ENCODE data around the gene POFUT1. TPM values are rescaled to one million over a fixed set of nuclear protein-coding genes. Genes with fewer than 3 reads are reported as not detected.

The POFUT1 gene
- total and polyA plus RNA-seq, 2 donors: 9.1 to 11.2 TPM

DNA sequence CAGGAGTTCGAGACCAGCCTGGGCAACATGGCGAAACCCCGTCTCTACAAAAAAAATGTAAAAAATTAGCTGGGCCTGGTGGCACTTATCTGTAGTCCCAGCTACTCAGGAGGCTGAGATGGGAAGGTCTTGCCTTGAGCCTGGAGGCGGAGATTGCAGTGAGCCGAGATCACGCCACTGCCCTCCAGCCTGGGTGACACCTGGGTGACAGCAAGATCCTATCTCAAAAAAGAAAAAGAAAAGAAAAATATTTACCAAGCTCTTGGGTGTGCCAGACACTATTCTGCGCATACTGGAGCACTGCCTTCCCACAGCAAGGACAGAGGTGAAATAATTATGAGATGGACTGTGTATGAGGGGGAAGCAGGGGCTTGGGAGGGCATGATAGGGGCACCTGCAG lies 19.6 kb downstream of the POFUT1 start:
- Histone ChIP-seq H3K9me3 (ENCODE audit: control insufficient read depth in 2 of 2, insufficient read depth in 1 of 2, low read length in 1 of 2) (no peaks in the 10 kb centered on the region), H3K27ac (ENCODE audit: low read depth in 1 of 2, low read length in 1 of 2) (no peak overlapping the region), H3K4me3 (ENCODE audit: low read length in 2 of 2) (no peak overlapping the region), H3K4me1 (ENCODE audit: control insufficient read depth in 2 of 2, insufficient read depth in 2 of 2, low read length in 2 of 2) (peaks cover 0 to 4% of the 10 kb centered on the region in 2 donors), H3K27me3 (ENCODE audit: control insufficient read depth in 2 of 2, insufficient read depth in 1 of 2, low read length in 1 of 2) (no peaks in the 10 kb centered on the region), H3K36me3 (ENCODE audit: control insufficient read depth in 2 of 2, insufficient read depth in 2 of 2, low read length in 1 of 2) (peaks cover 34 to 49% of the 10 kb centered on the region in 2 donors)
- WGBS: 98% methylated on average over 7 of the region's 7 CpGs
- no peak for DNase-seq (ENCODE audit: low read depth in 6 of 9, low spot score in 9 of 9)

- Histone ChIP-seq H3K4me1 (ENCODE audit: control insufficient read depth in 2 of 2, insufficient read depth in 2 of 2, low read length in 2 of 2) (peaks cover 0 to 4% of the 10 kb centered on the region in 2 donors), H3K27me3 (ENCODE audit: control insufficient read depth in 2 of 2, insufficient read depth in 1 of 2, low read length in 1 of 2) (no peaks in the 10 kb centered on the region), H3K27ac (ENCODE audit: low read depth in 1 of 2, low read length in 1 of 2) (no peak overlapping the region), H3K9me3 (ENCODE audit: control insufficient read depth in 2 of 2, insufficient read depth in 1 of 2, low read length in 1 of 2) (no peaks in the 10 kb centered on the region), H3K4me3 (ENCODE audit: low read length in 2 of 2) (no peak overlapping the region), H3K36me3 (ENCODE audit: control insufficient read depth in 2 of 2, insufficient read depth in 2 of 2, low read length in 1 of 2) (peaks cover 34 to 48% of the 10 kb centered on the region in 2 donors)
- WGBS: 95% methylated on average over 22 of the region's 22 CpGs
- no peak for DNase-seq (ENCODE audit: low read depth in 6 of 9, low spot score in 9 of 9)
Measured at GRCh38 chr20:32227744-32228688, 20.3 kb downstream of the POFUT1 start.

GRCh38 chr20:32229251-32229747 lies 21.6 kb downstream of the POFUT1 start:
- Histone ChIP-seq H3K9me3 (ENCODE audit: control insufficient read depth in 2 of 2, insufficient read depth in 1 of 2, low read length in 1 of 2) (no peaks in the 10 kb centered on the region), H3K4me1 (ENCODE audit: control insufficient read depth in 2 of 2, insufficient read depth in 2 of 2, low read length in 2 of 2) (peaks cover 0 to 4% of the 10 kb centered on the region in 2 donors), H3K27me3 (ENCODE audit: control insufficient read depth in 2 of 2, insufficient read depth in 1 of 2, low read length in 1 of 2) (no peaks in the 10 kb centered on the region), H3K27ac (ENCODE audit: low read depth in 1 of 2, low read length in 1 of 2) (no peak overlapping the region), H3K36me3 (ENCODE audit: control insufficient read depth in 2 of 2, insufficient read depth in 2 of 2, low read length in 1 of 2) (peaks cover 40 to 53% of the 10 kb centered on the region in 2 donors), H3K4me3 (ENCODE audit: low read length in 2 of 2) (no peak overlapping the region)
- WGBS: 99% methylated on average over 5 of the region's 5 CpGs
- no peak for DNase-seq (ENCODE audit: low read depth in 6 of 9, low spot score in 9 of 9)

GRCh38 chr20:32230707-32231106 lies 23.0 kb downstream of the POFUT1 start:
- Histone ChIP-seq H3K27me3 (ENCODE audit: control insufficient read depth in 2 of 2, insufficient read depth in 1 of 2, low read length in 1 of 2) (no peaks in the 10 kb centered on the region), H3K27ac (ENCODE audit: low read depth in 1 of 2, low read length in 1 of 2) (no peak overlapping the region), H3K4me3 (ENCODE audit: low read length in 2 of 2) (no peak overlapping the region), H3K4me1 (ENCODE audit: control insufficient read depth in 2 of 2, insufficient read depth in 2 of 2, low read length in 2 of 2) (peaks cover 0 to 4% of the 10 kb centered on the region in 2 donors), H3K9me3 (ENCODE audit: control insufficient read depth in 2 of 2, insufficient read depth in 1 of 2, low read length in 1 of 2) (no peaks in the 10 kb centered on the region), H3K36me3 (ENCODE audit: control insufficient read depth in 2 of 2, insufficient read depth in 2 of 2, low read length in 1 of 2) (peaks cover 51 to 66% of the 10 kb centered on the region in 2 donors)
- 98% methylated on average over 13 of the region's 13 CpGs for WGBS
- DNase-seq (ENCODE audit: low read depth in 6 of 9, low spot score in 9 of 9): no peak

DNA sequence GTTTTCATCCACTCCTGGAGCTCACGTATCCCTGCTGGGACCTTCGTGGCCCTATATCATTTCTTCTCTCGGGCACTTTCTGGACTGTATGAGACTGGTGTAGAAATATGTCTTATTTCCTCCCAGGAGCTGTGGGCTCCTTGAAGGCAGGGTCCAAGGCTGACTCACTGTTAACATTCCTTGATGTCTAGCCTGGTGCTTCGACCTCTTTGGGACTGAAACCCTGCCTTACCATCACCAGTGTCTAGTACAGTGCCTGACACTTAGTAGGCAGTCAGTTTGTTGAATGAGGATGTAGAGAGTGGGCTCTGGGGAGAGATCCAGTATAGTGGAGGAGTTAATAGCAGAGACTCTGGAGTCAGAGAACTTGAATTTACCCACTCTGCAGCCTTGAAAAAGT lies 23.6 kb downstream of the POFUT1 start:
- Histone ChIP-seq H3K27me3 (ENCODE audit: control insufficient read depth in 2 of 2, insufficient read depth in 1 of 2, low read length in 1 of 2) (no peaks in the 10 kb centered on the region), H3K36me3 (ENCODE audit: control insufficient read depth in 2 of 2, insufficient read depth in 2 of 2, low read length in 1 of 2) (peaks cover 55 to 70% of the 10 kb centered on the region in 2 donors), H3K4me3 (ENCODE audit: low read length in 2 of 2) (no peak overlapping the region), H3K27ac (ENCODE audit: low read depth in 1 of 2, low read length in 1 of 2) (no peak overlapping the region), H3K9me3 (ENCODE audit: control insufficient read depth in 2 of 2, insufficient read depth in 1 of 2, low read length in 1 of 2) (no peaks in the 10 kb centered on the region), H3K4me1 (ENCODE audit: control insufficient read depth in 2 of 2, insufficient read depth in 2 of 2, low read length in 2 of 2) (peaks cover 0 to 4% of the 10 kb centered on the region in 2 donors)
- 96% methylated on average over 4 of the region's 4 CpGs for WGBS
- DNase-seq (ENCODE audit: low read depth in 6 of 9, low spot score in 9 of 9): no peak

GRCh38 chr20:32231847-32232246 lies 24.2 kb downstream of the POFUT1 start:
- WGBS: 80% methylated on average over 4 of the region's 4 CpGs
- Histone ChIP-seq H3K9me3 (ENCODE audit: control insufficient read depth in 2 of 2, insufficient read depth in 1 of 2, low read length in 1 of 2) (no peaks in the 10 kb centered on the region), H3K36me3 (ENCODE audit: control insufficient read depth in 2 of 2, insufficient read depth in 2 of 2, low read length in 1 of 2) (peaks cover 61 to 68% of the 10 kb centered on the region in 2 donors)

DNA sequence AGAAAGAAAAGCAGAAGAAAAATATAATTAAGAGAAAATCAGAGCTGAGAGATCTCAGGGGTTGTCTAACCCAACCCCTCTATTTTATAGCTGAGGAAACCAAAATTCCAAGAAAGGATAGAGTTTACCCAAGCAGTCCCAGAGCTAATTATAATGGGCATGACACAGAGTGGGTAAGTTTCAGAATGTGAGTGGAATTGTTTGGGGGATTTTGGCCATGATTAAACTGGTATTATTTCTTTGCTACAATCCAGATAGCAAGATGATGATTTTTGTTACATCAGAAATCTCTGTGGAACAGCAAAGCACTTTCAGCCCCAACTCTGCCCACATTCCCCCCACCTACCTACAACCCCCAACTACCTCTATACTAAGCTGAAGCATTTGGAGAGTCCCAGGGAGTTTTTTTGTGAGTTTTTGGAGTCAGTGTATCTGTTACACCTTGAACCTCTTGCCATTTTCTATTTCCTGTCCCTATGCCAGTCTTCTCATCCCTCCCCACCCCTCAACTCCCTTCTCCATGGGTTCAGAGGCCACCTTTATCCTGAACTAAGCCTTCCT lies 24.7 kb downstream of the POFUT1 start:
- DNase-seq (ENCODE audit: low read depth in 6 of 9, low spot score in 9 of 9): no peak
- H3K4me1 ChIP-seq (ENCODE audit: control insufficient read depth in 2 of 2, insufficient read depth in 2 of 2, low read length in 2 of 2): peaks cover 0 to 4% of the 10 kb centered on the region in 2 donors
- H3K27me3 ChIP-seq (ENCODE audit: control insufficient read depth in 2 of 2, insufficient read depth in 1 of 2, low read length in 1 of 2): no peaks in the 10 kb centered on the region
- peaks cover 62 to 63% of the 10 kb centered on the region in 2 donors for H3K36me3 ChIP-seq (ENCODE audit: control insufficient read depth in 2 of 2, insufficient read depth in 2 of 2, low read length in 1 of 2)
- no peak overlapping the region for H3K27ac ChIP-seq (ENCODE audit: low read depth in 1 of 2, low read length in 1 of 2)
- no peak overlapping the region for H3K4me3 ChIP-seq (ENCODE audit: low read length in 2 of 2)
- H3K9me3 ChIP-seq (ENCODE audit: control insufficient read depth in 2 of 2, insufficient read depth in 1 of 2, low read length in 1 of 2): no peaks in the 10 kb centered on the region

More at GRCh38 chr20:32231847-32232246, 24.2 kb downstream of the POFUT1 start:
- Histone ChIP-seq H3K27me3 (ENCODE audit: control insufficient read depth in 2 of 2, insufficient read depth in 1 of 2, low read length in 1 of 2) (no peaks in the 10 kb centered on the region), H3K4me1 (ENCODE audit: control insufficient read depth in 2 of 2, insufficient read depth in 2 of 2, low read length in 2 of 2) (peaks cover 0 to 4% of the 10 kb centered on the region in 2 donors), H3K27ac (ENCODE audit: low read depth in 1 of 2, low read length in 1 of 2) (peak overlapping the region in 1 of 2 donors; percentile 18), H3K4me3 (ENCODE audit: low read length in 2 of 2) (no peak overlapping the region)
- DNase-seq (ENCODE audit: low read depth in 6 of 9, low spot score in 9 of 9): peak in 3 of 9 donors; percentile 9 to 55 (median 39)

DNA sequence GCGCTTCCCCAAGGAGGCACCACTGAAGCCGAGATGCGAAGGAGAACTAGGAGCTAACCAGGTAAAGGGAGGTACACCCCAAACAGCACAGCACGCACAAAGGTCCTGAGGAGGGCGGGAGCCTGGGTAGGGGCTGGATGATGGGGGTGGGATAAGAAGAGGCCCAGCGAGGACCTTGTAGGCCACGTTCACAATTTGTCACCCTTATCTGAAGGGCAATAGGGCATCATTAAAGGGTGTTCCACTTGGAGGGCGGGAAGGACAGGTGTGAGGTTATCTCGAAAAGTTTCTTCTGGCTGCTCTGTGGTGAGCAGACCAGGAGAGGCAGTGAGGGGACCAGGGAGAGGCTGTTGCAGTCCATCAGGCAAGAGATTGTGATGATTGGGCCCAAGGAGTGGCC lies 25.6 kb downstream of the POFUT1 start:
- H3K27ac ChIP-seq (ENCODE audit: low read depth in 1 of 2, low read length in 1 of 2): no peak overlapping the region
- no peak overlapping the region for H3K4me3 ChIP-seq (ENCODE audit: low read length in 2 of 2)
- peaks cover 55 to 56% of the 10 kb centered on the region in 2 donors for H3K36me3 ChIP-seq (ENCODE audit: control insufficient read depth in 2 of 2, insufficient read depth in 2 of 2, low read length in 1 of 2)
- WGBS: 99% methylated on average over 9 of the region's 9 CpGs
- no peaks in the 10 kb centered on the region for H3K27me3 ChIP-seq (ENCODE audit: control insufficient read depth in 2 of 2, insufficient read depth in 1 of 2, low read length in 1 of 2)
- no peaks in the 10 kb centered on the region for H3K9me3 ChIP-seq (ENCODE audit: control insufficient read depth in 2 of 2, insufficient read depth in 1 of 2, low read length in 1 of 2)
- no peak for DNase-seq (ENCODE audit: low read depth in 6 of 9, low spot score in 9 of 9)
- peaks cover 0 to 4% of the 10 kb centered on the region in 2 donors for H3K4me1 ChIP-seq (ENCODE audit: control insufficient read depth in 2 of 2, insufficient read depth in 2 of 2, low read length in 2 of 2)

All from thymus (tissue), 11 donors.